PC-9 (cell line): ENCODE measurements around the gene MT1B. TPM values are rescaled to one million over a fixed set of nuclear protein-coding genes. Genes with fewer than 3 reads are reported as not detected.

Experiments
- BruUV-seq: library from RNA; stranded (reverse); fragments of 400-500 nt; replicated peaks from 2 replicates; lab custom pipeline; 2021; lab: Mats Ljungman, UMichigan
- CTCF ChIA-PET: fragments of 300-600 bp; sonication (Branson Sonifier 250); formaldehyde crosslinking; loops from one replicate; lab custom pipeline; 2022; ENCODE audit warnings: antibody characterized with exemption; lab: Charles Lee
- POLR2A ChIA-PET: fragments of 300-600 bp; sonication (Branson Sonifier 250); formaldehyde crosslinking; loops from one replicate; lab custom pipeline; 2022; ENCODE audit warnings: antibody characterized with exemption; ENCODE audit not compliant: unreplicated experiment; lab: Charles Lee
- DNase-seq, 2 experiments: peaks; one replicate each; pipeline versions ENCODE4 v3.0.0 to v3.0.0-alpha.2; 2015 to 2022; ENCODE audit warnings: mixed read lengths in 1 of 2
- H2AFZ ChIP-seq: fragments of 200-600 bp; sonication (generic); 2 replicates; pipeline ENCODE4 v1.8.1; 2017; ENCODE audit warnings: antibody characterized with exemption
- H3F3A ChIP-seq: fragments of 200-600 bp; sonication (generic); 2 replicates; pipeline ENCODE4 v1.8.1; 2017; ENCODE audit warnings: antibody characterized with exemption, mild to moderate bottlenecking, low read depth; ENCODE audit not compliant: insufficient read depth
- H3K27ac ChIP-seq: fragments of 200-600 bp; sonication (generic); 2 replicates; pipeline ENCODE4 v1.6.1; 2016; ENCODE audit warnings: mixed run types
- H3K27me3 ChIP-seq: fragments of 200-600 bp; sonication (generic); 2 replicates; pipeline ENCODE4 v1.6.1; 2016; ENCODE audit warnings: low read depth, mixed run types; ENCODE audit not compliant: insufficient read depth
- H3K36me3 ChIP-seq: fragments of 200-600 bp; sonication (generic); 2 replicates; pipeline ENCODE4 v1.6.1; 2016; ENCODE audit warnings: low read depth, mixed run types
- H3K4me1 ChIP-seq: fragments of 200-600 bp; sonication (generic); replicated peaks from 2 replicates; pipeline ENCODE4 v1.6.1; 2016; ENCODE audit warnings: mixed run types; ENCODE audit not compliant: insufficient read depth
- H3K4me2 ChIP-seq: fragments of 200-600 bp; sonication (generic); 2 replicates; pipeline ENCODE4 v1.6.1; 2017; ENCODE audit warnings: mixed run types
- H3K4me3 ChIP-seq: fragments of 200-600 bp; sonication (generic); 2 replicates; pipeline ENCODE4 v1.6.1; 2016; ENCODE audit warnings: mixed run types
- H3K79me2 ChIP-seq: fragments of 200-600 bp; sonication (generic); 2 replicates; pipeline ENCODE4 v1.6.1; 2017; ENCODE audit warnings: low read depth, mixed run types
- H3K9me2 ChIP-seq: fragments of 200-600 bp; sonication (generic); 2 replicates; pipeline ENCODE4 v1.8.1; 2017; ENCODE audit warnings: mild to moderate bottlenecking; ENCODE audit not compliant: insufficient read depth
- H3K9me3 ChIP-seq: fragments of 200-600 bp; sonication (generic); 2 replicates; pipeline ENCODE4 v1.8.1; 2016; ENCODE audit warnings: low read depth; ENCODE audit not compliant: insufficient read depth
- H4K20me1 ChIP-seq: fragments of 200-600 bp; sonication (generic); 2 replicates; pipeline ENCODE4 v1.8.1; 2017; ENCODE audit not compliant: insufficient read depth
- CTCF ChIP-seq: fragments of 200-600 bp; sonication (generic); conservative IDR thresholded peaks from 2 replicates; pipeline ENCODE4 v1.6.1; 2017; ENCODE audit warnings: mixed run types, antibody characterized with exemption, mild to moderate bottlenecking, moderate library complexity
- EZH2 ChIP-seq: fragments of 200-600 bp; sonication (generic); IDR thresholded peaks from 2 replicates; pipeline ENCODE4 v1.8.0; 2017; ENCODE audit warnings: antibody characterized with exemption, low read depth
- intact Hi-C: fragments of 100-400 bp; cut with micrococcal nuclease; formaldehyde crosslinking; loops from one replicate; pipeline ENCODE4 v1.10.0; 2022; ENCODE audit not compliant: unreplicated experiment
- total RNA-seq: library from RNA; stranded (reverse); gene quantifications from 2 replicates; pipeline ENCODE4 v1.2.3, GENCODE V29; 2021

Gene MT1B
- total RNA-seq, 1 experiment from 2014 or later, result not detected

GRCh38 chr16:56682703-56683397 lies 31.2 kb downstream of the MT1B start:
- ChIA-PET CTCF (interaction anchor here (0.5 kb wide), 1 partner anchor 29 kb away, joined by 5 read pairs; no protein-coding TSS in a partner anchor), POLR2A (interaction anchor here (0.6 to 0.8 kb wide), 3 partner anchors 27 to 326 kb away, joined by 3 to 6 read pairs (median 4); no protein-coding TSS in a partner anchor)
- Histone ChIP-seq H3K4me3 (peak overlapping the region; percentile 79), H4K20me1 (no peaks in the 10 kb centered on the region), H3K79me2 (no peaks in the 10 kb centered on the region), H3F3A (peaks cover 29% of the 10 kb centered on the region), H3K9me2 (no peaks in the 10 kb centered on the region), H3K9me3 (peaks cover 6% of the 10 kb centered on the region; the same call in 1 of the 2 replicates), H3K4me1 (peaks cover 36% of the 10 kb centered on the region), H2AFZ (peak overlapping the region; percentile 77), H3K36me3 (no peaks in the 10 kb centered on the region), H3K27ac (no peak overlapping the region), H3K4me2 (peak overlapping the region; percentile 99), H3K27me3 (no peaks in the 10 kb centered on the region)
- TF ChIP-seq CTCF (no peak), EZH2 (no peak)
- no peak for DNase-seq
- intact Hi-C loops, result loop anchor here (1.0 to 5.0 kb wide), 3 partner anchors 26 to 76 kb away; partner anchors contain the start of gene MT1F
- TSS peak; percentile 91 for BruUV-seq

GRCh38 chr16:56683424-56684172 lies 31.9 kb downstream of the MT1B start:
- Histone ChIP-seq H4K20me1 (no peaks in the 10 kb centered on the region), H3K27ac (no peak overlapping the region), H3F3A (peaks cover 30% of the 10 kb centered on the region), H2AFZ (no peak overlapping the region), H3K79me2 (no peaks in the 10 kb centered on the region), H3K4me3 (no peak overlapping the region), H3K27me3 (no peaks in the 10 kb centered on the region), H3K36me3 (no peaks in the 10 kb centered on the region), H3K4me2 (peak overlapping the region; percentile 99), H3K9me3 (peaks cover 6% of the 10 kb centered on the region; the same call in 1 of the 2 replicates), H3K4me1 (peaks cover 39% of the 10 kb centered on the region), H3K9me2 (no peaks in the 10 kb centered on the region)
- ChIA-PET POLR2A (interaction anchor here (0.6 to 0.8 kb wide), 2 partner anchors 46 to 326 kb away, joined by 3 to 6 read pairs; no protein-coding TSS in a partner anchor), CTCF (interaction anchor here (0.5 to 0.7 kb wide), 3 partner anchors 30 to 779 kb away, joined by 5 to 9 read pairs (median 5); no protein-coding TSS in a partner anchor)
- BruUV-seq, result no TSS peak
- TF ChIP-seq EZH2 (no peak), CTCF (no peak)
- no peak for DNase-seq
- intact Hi-C loops, result loop anchor here (2.0 to 5.0 kb wide), 2 partner anchors 41 to 77 kb away; no protein-coding TSS in a partner anchor

- CTCF ChIA-PET, result no interaction called here
- no TSS peak for BruUV-seq
- H3K27me3 ChIP-seq, result no peaks in the 10 kb centered on the region
- intact Hi-C loops, result loop anchor here (5.0 kb wide), 1 partner anchor 42 kb away; no protein-coding TSS in a partner anchor
- H3K79me2 ChIP-seq, result no peaks in the 10 kb centered on the region
- no peaks in the 10 kb centered on the region for H3K36me3 ChIP-seq
- H3K27ac ChIP-seq, result no peak overlapping the region
- H3K4me3 ChIP-seq, result no peak overlapping the region
- POLR2A ChIA-PET, result no interaction called here
- no peak overlapping the region for H3K4me2 ChIP-seq
- DNase-seq, result no peak
- peaks cover 30% of the 10 kb centered on the region for H3F3A ChIP-seq
- TF ChIP-seq CTCF (no peak), EZH2 (no peak)
- peaks cover 45% of the 10 kb centered on the region for H3K4me1 ChIP-seq
- H3K9me2 ChIP-seq, result no peaks in the 10 kb centered on the region
- H2AFZ ChIP-seq, result no peak overlapping the region
- H3K9me3 ChIP-seq, result peaks cover 6% of the 10 kb centered on the region; the same call in 1 of the 2 replicates
- H4K20me1 ChIP-seq, result no peaks in the 10 kb centered on the region
Observed at GRCh38 chr16:56684256-56684925, 32.7 kb downstream of the MT1B start.
